ENCODE measurements around the gene CASKIN1. TPM values are rescaled to one million over a fixed set of nuclear protein-coding genes. Genes with fewer than 3 reads are reported as not detected.

The CASKIN1 gene
- total and polyA plus RNA-seq, 2 of the 8 experiments (the other 6 are each of a cell fraction or from before 2014, with no cell fraction given): 1.2 to 6.4 TPM

- TF ChIP-seq, protein P1, sequence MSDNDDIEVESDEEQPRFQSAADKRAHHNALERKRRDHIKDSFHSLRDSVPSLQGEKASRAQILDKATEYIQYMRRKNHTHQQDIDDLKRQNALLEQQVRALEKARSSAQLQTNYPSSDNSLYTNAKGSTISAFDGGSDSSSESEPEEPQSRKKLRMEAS (IDR thresholded peaks at IDR 0.05): no peak
- TF ChIP-seq CBX8 (IDR thresholded peaks at IDR 0.05; ENCODE audit: borderline replicate concordance, low read depth, low read length) (no peak), TAF7 (optimal IDR thresholded peaks at IDR 0.05; ENCODE audit: borderline replicate concordance, low read depth, low read length) (no peak), RXRA (IDR thresholded peaks at IDR 0.05; ENCODE audit: insufficient read depth, low read depth, low read length) (no peak), YY1 (IDR thresholded peaks at IDR 0.05; ENCODE audit: low read depth, low read length) (no peak), KDM4A (IDR thresholded peaks at IDR 0.05; ENCODE audit: low read depth, low read length, severe bottlenecking) (no peak), SP2 (IDR thresholded peaks at IDR 0.05; ENCODE audit: low read length) (no peak), KDM5A (IDR thresholded peaks at IDR 0.05; ENCODE audit: low read length) (no peak)
- TF ChIP-seq, protein P2, sequence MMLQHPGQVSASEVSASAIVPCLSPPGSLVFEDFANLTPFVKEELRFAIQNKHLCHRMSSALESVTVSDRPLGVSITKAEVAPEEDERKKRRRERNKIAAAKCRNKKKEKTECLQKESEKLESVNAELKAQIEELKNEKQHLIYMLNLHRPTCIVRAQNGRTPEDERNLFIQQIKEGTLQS (IDR thresholded peaks at IDR 0.05; ENCODE audit: insufficient read depth, low read depth, low read length): no peak
These were observed 38.4 kb upstream of the CASKIN1 start (continued) for GRCh38 chr16:2234813-2235170.

All from H1 (cell line).